Ascending aorta (tissue), 2 donors: Measurements from ENCODE around the gene CPE. TPM values are rescaled to one million over a fixed set of nuclear protein-coding genes. Genes with fewer than 3 reads are reported as not detected.

Experiments
- DNase-seq, 2 donors: peaks; one replicate each; pipeline ENCODE4 v3.0.0-alpha.2; 2019; ENCODE audit warnings: low spot score in 2 of 2
- H3K27ac ChIP-seq, 2 donors: fragments of 200-600 bp; sonication (generic); one replicate each; pipeline ENCODE4 v1.5.1; 2016 to 2017; ENCODE audit warnings: mild to moderate bottlenecking in 1 of 2
- H3K27me3 ChIP-seq: fragments of 200-600 bp; sonication (generic); one replicate; pipeline ENCODE4 v1.5.1; 2017
- H3K36me3 ChIP-seq, 2 donors: fragments of 200-600 bp; sonication (generic); one replicate each; pipeline ENCODE4 v1.5.1; 2016
- H3K4me1 ChIP-seq, 2 donors: fragments of 200-600 bp; sonication (generic); one replicate each; pipeline ENCODE4 v1.5.1; 2016 to 2017; ENCODE audit warnings: mild to moderate bottlenecking in 1 of 2
- H3K4me3 ChIP-seq, 2 donors: fragments of 200-600 bp; sonication (generic); one replicate each; pipeline ENCODE4 v1.5.1; 2016 to 2017; ENCODE audit warnings: mild to moderate bottlenecking in 1 of 2
- H3K9me3 ChIP-seq, 2 donors: fragments of 200-600 bp; sonication (generic); one replicate each; pipeline ENCODE4 v1.5.1; 2016
- intact Hi-C: fragments of 100-400 bp; cut with DNase I; formaldehyde crosslinking; loops from one replicate; pipeline ENCODE4 v1.15.1; 2023
- total RNA-seq: library from RNA; depleted of rRNA; stranded (reverse); fragments of >200 nt; gene quantifications from one replicate; pipeline ENCODE4 v1.1.0, GENCODE V29; 2016
- TF ChIP-seq, protein P1 (sequence below), 3 experiments: fragments of 200-600 bp in 2 of 3; fragments of 450-650 bp in 1 of 3; sonication (generic) in 2 of 3; IDR thresholded peaks; one replicate each; pipeline ENCODE4 v1.5.1; 2016 to 2019; ENCODE audit warnings: antibody characterized with exemption in 3 of 3, mild to moderate bottlenecking in 1 of 3, moderate library complexity in 1 of 3

The CPE gene
- total RNA-seq, 1 donor from 2014 or later = 199 TPM

DNA sequence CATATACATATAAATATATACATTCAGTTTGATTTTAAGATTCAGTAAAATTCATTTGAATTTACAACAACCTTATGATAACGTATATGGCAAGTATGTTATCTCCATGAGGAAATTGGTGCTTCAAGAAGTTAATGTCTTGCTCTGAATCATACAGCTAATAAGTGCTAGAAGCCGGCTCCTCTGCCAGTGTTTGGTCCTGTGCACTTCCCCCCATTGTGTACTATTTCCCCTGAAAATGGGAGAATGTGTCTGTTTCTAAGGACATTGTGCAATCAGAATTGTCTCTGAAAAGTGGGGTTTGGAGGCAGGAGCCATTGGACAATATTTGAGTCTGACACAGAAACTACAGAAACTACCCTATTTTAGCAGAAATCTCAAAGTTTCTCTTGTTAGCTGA lies 135.9 kb downstream of the CPE start:
- Histone ChIP-seq H3K27ac (no peak overlapping the region), H3K9me3 (no peaks in the 10 kb centered on the region), H3K4me1 (no peaks in the 10 kb centered on the region), H3K36me3 (no peaks in the 10 kb centered on the region), H3K27me3 (no peaks in the 10 kb centered on the region), H3K4me3 (no peak overlapping the region)
- TF ChIP-seq, protein P1, sequence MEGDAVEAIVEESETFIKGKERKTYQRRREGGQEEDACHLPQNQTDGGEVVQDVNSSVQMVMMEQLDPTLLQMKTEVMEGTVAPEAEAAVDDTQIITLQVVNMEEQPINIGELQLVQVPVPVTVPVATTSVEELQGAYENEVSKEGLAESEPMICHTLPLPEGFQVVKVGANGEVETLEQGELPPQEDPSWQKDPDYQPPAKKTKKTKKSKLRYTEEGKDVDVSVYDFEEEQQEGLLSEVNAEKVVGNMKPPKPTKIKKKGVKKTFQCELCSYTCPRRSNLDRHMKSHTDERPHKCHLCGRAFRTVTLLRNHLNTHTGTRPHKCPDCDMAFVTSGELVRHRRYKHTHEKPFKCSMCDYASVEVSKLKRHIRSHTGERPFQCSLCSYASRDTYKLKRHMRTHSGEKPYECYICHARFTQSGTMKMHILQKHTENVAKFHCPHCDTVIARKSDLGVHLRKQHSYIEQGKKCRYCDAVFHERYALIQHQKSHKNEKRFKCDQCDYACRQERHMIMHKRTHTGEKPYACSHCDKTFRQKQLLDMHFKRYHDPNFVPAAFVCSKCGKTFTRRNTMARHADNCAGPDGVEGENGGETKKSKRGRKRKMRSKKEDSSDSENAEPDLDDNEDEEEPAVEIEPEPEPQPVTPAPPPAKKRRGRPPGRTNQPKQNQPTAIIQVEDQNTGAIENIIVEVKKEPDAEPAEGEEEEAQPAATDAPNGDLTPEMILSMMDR (IDR thresholded peaks at IDR 0.05) = no peak
- no peak for DNase-seq
- intact Hi-C loops = no loop called here

DNA sequence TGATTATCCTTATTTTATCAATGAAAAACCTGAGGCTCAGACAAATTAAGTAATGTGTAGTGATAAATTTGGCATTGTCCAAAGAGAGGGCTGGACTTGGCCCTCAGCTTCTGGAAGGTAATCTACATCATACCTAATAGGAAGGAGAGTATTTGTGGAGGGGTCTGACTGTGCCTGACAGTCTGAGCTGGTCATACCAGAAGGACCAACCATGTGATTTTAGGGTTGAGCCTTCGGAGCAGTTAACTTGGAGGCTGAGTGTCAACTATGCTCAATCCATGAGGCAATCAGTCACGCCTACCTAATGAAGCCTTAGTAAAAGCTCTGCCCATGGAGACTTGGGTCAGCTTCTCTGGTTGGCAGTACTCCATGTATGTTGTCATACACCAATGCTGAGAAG lies 136.4 kb downstream of the CPE start:
- no peak for DNase-seq
- H3K27me3 ChIP-seq = no peaks in the 10 kb centered on the region
- H3K36me3 ChIP-seq = no peaks in the 10 kb centered on the region
- no peaks in the 10 kb centered on the region for H3K4me1 ChIP-seq
- TF ChIP-seq, protein P1 (IDR thresholded peaks at IDR 0.05) = no peak
- no peak overlapping the region for H3K27ac ChIP-seq
- no peak overlapping the region for H3K4me3 ChIP-seq
- intact Hi-C loops = no loop called here
- H3K9me3 ChIP-seq = no peaks in the 10 kb centered on the region

DNA sequence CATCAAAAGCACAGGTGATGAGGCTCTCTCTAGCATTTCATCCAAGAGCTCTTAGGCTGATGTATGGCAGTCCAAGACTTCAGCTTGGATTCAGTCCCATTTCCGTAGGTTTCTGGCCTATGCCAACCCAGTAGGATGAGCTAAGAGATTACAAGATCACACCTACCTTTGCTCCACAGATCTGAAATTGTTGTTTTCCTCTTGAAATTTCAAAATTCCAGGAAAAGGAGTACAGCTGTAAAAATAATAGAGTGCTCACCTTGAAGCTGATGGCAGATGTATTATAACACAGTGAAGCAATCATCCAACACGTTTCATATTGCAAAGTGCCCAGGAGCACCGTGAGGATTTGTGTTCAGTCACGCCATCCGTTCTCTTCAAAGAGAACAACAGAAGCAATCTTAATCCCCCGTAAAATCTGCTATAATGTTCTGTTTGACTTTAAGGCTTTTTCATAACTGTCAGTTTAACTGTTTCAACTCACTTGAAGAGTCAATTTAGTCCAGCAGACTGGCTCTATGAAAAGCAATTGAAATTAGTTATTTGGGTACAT lies 137.5 kb downstream of the CPE start:
- Histone ChIP-seq H3K36me3 (no peaks in the 10 kb centered on the region), H3K27me3 (no peaks in the 10 kb centered on the region), H3K4me3 (no peak overlapping the region), H3K9me3 (no peaks in the 10 kb centered on the region), H3K27ac (no peak overlapping the region), H3K4me1 (no peaks in the 10 kb centered on the region)
- no peak for DNase-seq
- TF ChIP-seq, protein P1 (IDR thresholded peaks at IDR 0.05) = no peak
- intact Hi-C loops = no loop called here

DNA sequence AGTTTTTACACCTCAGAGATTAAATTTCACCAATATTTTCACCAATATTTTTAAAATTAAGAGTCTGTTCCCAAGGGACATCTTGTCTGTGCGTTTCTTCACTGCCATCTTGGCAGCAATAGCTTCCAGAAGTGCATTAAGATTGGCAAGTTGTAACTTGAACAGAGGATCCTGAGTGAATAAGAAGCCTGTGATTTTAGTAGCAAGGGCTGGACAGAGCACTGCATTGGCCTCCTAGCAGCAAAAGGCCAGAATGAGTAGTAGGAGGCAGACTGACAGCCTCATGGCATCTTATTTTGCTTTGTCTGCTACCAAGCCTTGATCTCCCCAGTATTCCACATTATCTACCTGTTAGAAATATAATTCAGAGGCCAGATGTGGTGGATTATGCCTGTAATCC lies 138.4 kb downstream of the CPE start:
- H3K27me3 ChIP-seq = no peaks in the 10 kb centered on the region
- intact Hi-C loops = no loop called here
- H3K27ac ChIP-seq = no peak overlapping the region
- no peaks in the 10 kb centered on the region for H3K36me3 ChIP-seq
- TF ChIP-seq, protein P1 (IDR thresholded peaks at IDR 0.05) = no peak
- DNase-seq = no peak
- no peaks in the 10 kb centered on the region for H3K4me1 ChIP-seq
- no peak overlapping the region for H3K4me3 ChIP-seq
- H3K9me3 ChIP-seq = no peaks in the 10 kb centered on the region

DNA sequence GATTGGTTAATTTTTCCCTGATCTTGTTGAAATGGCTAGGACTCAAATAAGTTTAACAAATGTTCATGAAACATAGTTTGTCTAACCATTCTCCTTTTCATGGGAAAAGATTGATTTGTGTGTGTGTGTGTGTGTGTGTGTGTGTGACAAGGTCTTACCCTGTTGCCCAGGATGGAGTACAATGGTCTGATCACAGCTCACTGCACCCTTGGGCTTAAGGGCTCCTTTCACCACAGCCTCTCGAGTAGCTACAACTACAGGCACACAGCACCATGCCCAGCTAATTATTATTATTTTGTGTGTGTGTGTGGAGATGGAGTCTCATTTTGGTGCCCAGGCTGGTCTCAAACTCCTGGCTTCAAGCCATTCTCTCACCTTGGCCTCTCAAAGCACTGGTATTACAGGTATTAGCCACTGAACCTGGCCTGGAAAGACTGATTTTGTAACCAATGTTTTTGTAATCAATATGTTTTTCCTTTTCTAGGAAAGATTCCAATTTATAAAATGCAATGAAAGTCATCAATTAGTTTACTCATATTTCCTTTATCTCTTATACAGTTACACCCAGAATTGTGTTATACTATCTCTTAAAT lies 139.3 kb downstream of the CPE start:
- H3K4me3 ChIP-seq = no peak overlapping the region
- H3K27me3 ChIP-seq = no peaks in the 10 kb centered on the region
- no peaks in the 10 kb centered on the region for H3K4me1 ChIP-seq
- no peaks in the 10 kb centered on the region for H3K9me3 ChIP-seq
- H3K36me3 ChIP-seq = no peaks in the 10 kb centered on the region
- TF ChIP-seq, protein P1 (IDR thresholded peaks at IDR 0.05) = no peak
- H3K27ac ChIP-seq = no peak overlapping the region
- intact Hi-C loops = no loop called here
- no peak for DNase-seq

DNA sequence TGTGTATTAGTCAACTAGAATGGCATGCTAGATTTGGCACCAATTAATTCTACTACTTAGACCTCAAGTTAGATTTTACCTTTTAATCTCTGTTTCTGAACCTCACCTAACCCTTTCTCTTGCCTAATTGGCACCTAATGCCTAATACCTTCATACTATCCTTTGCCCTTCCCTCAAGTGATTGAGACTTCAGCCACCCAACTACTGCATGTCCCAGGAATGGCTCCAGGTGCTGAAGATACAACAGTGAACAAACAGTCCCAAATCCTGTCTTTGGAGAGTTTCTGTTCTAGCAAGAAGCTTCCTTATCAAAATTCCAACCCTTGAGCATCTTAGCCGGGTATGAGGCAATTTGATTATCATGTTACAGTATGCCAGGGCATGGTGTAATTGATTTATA lies 139.9 kb downstream of the CPE start:
- Histone ChIP-seq H3K4me1 (no peaks in the 10 kb centered on the region), H3K4me3 (no peak overlapping the region), H3K36me3 (no peaks in the 10 kb centered on the region), H3K9me3 (no peaks in the 10 kb centered on the region), H3K27me3 (no peaks in the 10 kb centered on the region), H3K27ac (no peak overlapping the region)
- TF ChIP-seq, protein P1 (IDR thresholded peaks at IDR 0.05) = no peak
- no peak for DNase-seq
- intact Hi-C loops = no loop called here
